ENCODE measurements around the gene TERF2IP. TPM values are rescaled to one million over a fixed set of nuclear protein-coding genes. Genes with fewer than 3 reads are reported as not detected.

TERF2IP gene
- total and polyA plus RNA-seq, 9 of the 15 experiments (the other 6 are each of a cell fraction or from before 2014, with no cell fraction given), result 14.5 to 64.2 (median 47.0) TPM

GRCh38 chr16:75644240-75645012 is 3.1 kb upstream of the TERF2IP start:
- H3K27ac ChIP-seq (ENCODE audit: extremely low read depth, low read depth, low read length), result no peak overlapping the region
- H3K4me1 ChIP-seq (replicated peaks in 1 of 2; ENCODE audit: control insufficient read depth in 2 of 2, insufficient read depth in 2 of 2, low read length in 2 of 2), result peaks cover 3 to 15% of the 10 kb centered on the region in 2 experiments; a peak in 3 of 5 replicates
- H3K9ac ChIP-seq (ENCODE audit: insufficient read depth in 1 of 2, low read depth in 2 of 2, low read length in 2 of 2), result no peak overlapping the region
- H3K27me3 ChIP-seq (ENCODE audit: control insufficient read depth in 2 of 2, insufficient read depth in 2 of 2, low read length in 2 of 2), result no peaks in the 10 kb centered on the region
- ChIA-PET CTCF (ENCODE audit: low intra/inter-chr PET ratio) (no interaction called here), POLR2A (interaction anchor here (1.2 to 8.7 kb wide), 3 partner anchors 13 to 32 kb away, joined by 3 to 43 read pairs (median 3); partner anchors contain the start of genes ADAT1 and CPHXL2)
- H3K4me3 ChIP-seq, result no peak overlapping the region
- in situ Hi-C loops (cut with MboI), result loop anchor here (25.0 kb wide), 1 partner anchor 1543 kb away; the partner anchor contains the start of genes MON1B and SYCE1L
- FAIRE-seq, result no peak
- no peak for ATAC-seq
- DNase-seq (ENCODE audit: extremely low read depth in 1 of 4, low spot score in 3 of 4), result no peak
- peaks cover 6% of the 10 kb centered on the region; the same call in 1 of the 2 replicates for H4K20me1 ChIP-seq (replicated peaks; ENCODE audit: control insufficient read depth, insufficient read depth, low read length)
- peaks cover 67% of the 10 kb centered on the region for H3K36me3 ChIP-seq (ENCODE audit: control insufficient read depth, insufficient read depth, low read length)
- intact Hi-C loops (cut with micrococcal nuclease), result loop anchor here (5.0 kb wide), 1 partner anchor 118 kb away; no protein-coding TSS in a partner anchor
- 93% methylated on average over 7 of the region's 7 CpGs for WGBS (ENCODE audit: insufficient coverage, low coverage, missing lambda C conversion rate)
- no peak overlapping the region for H3K4me2 ChIP-seq (ENCODE audit: insufficient read depth, low read length)
- TF ChIP-seq ELF2 (CRISPR knock-in tag; IDR thresholded peaks at IDR 0.05) (no peak), ETV1 (tag; conservative IDR thresholded peaks at IDR 0.05; ENCODE audit: low read depth) (no peak), CBFA2T3 (IDR thresholded peaks at IDR 0.05) (no peak), SAFB2 (IDR thresholded peaks at IDR 0.05; ENCODE audit: borderline replicate concordance, low read depth, low read length, severe bottlenecking) (no peak), EHMT2 (IDR thresholded peaks at IDR 0.05) (no peak), ELF1 (tag; IDR thresholded peaks at IDR 0.05) (no peak), BRF1 (IDR thresholded peaks at IDR 0.05; ENCODE audit: borderline replicate concordance, extremely low read depth, insufficient read length) (no peak), MXI1 (IDR thresholded peaks at IDR 0.05; ENCODE audit: low read depth, low read length) (no peak), ZNF431 (CRISPR knock-in tag; IDR thresholded peaks at IDR 0.05) (no peak), DEAF1 (CRISPR knock-in tag; IDR thresholded peaks at IDR 0.05) (no peak), KAT8 (IDR thresholded peaks at IDR 0.05; ENCODE audit: low read depth) (no peak), KLF1 (tag; IDR thresholded peaks at IDR 0.05) (no peak), ZNF76 (CRISPR knock-in tag; IDR thresholded peaks at IDR 0.05; ENCODE audit: borderline replicate concordance) (no peak), ZNF274 (IDR thresholded peaks at IDR 0.05; ENCODE audit: borderline replicate concordance, low read depth, low read length) (no peak), CBX1 (IDR thresholded peaks at IDR 0.05; ENCODE audit: low read depth) (no peak), C11orf30 (IDR thresholded peaks at IDR 0.05; ENCODE audit: low read depth) (no peak)
- BruUV-seq (replicated peaks), result no TSS peak
- H3K79me2 ChIP-seq (ENCODE audit: control insufficient read depth, insufficient read depth, low read length), result peaks cover 81% of the 10 kb centered on the region
- no peak overlapping the region for H2AFZ ChIP-seq (ENCODE audit: low read depth, low read length)
- peaks cover 7% of the 10 kb centered on the region for H3K9me1 ChIP-seq (ENCODE audit: control insufficient read depth, insufficient read depth, low read length)
- H3K9me3 ChIP-seq (replicated peaks; ENCODE audit: control insufficient read depth, insufficient read depth, low read depth, low read length), result no peaks in the 10 kb centered on the region

Data from K562 (cell line).